ENCODE measurements around the gene RCE1.

The RCE1 gene

GRCh38 chr11:66870616-66871520 lies 27.6 kb downstream of the RCE1 start:
- no peak for DNase-seq

GRCh38 chr11:66871521-66871901 lies 28.3 kb downstream of the RCE1 start:
- no peak for DNase-seq

- DNase-seq = no peak
Measured at GRCh38 chr11:66874232-66874631, 31.0 kb downstream of the RCE1 start.

- DNase-seq = no peak
Measured at GRCh38 chr11:66875378-66875777, 32.1 kb downstream of the RCE1 start.

GRCh38 chr11:66877588-66878385 lies 34.5 kb downstream of the RCE1 start:
- no peak for DNase-seq

- no peak for DNase-seq
Measured at GRCh38 chr11:66878474-66878873, 35.2 kb downstream of the RCE1 start.

GRCh38 chr11:66879000-66879399 lies 35.8 kb downstream of the RCE1 start:
- DNase-seq = no peak

GRCh38 chr11:66879583-66879982 lies 36.3 kb downstream of the RCE1 start:
- DNase-seq = no peak

GRCh38 chr11:66879999-66880398 lies 36.8 kb downstream of the RCE1 start:
- no peak for DNase-seq

- no peak for DNase-seq
Measured at GRCh38 chr11:66880496-66881450, 37.5 kb downstream of the RCE1 start.

- no peak for DNase-seq
Measured at GRCh38 chr11:66881451-66881835, 38.2 kb downstream of the RCE1 start.

- DNase-seq = no peak
Measured at GRCh38 chr11:66881927-66882452, 38.7 kb downstream of the RCE1 start.

GRCh38 chr11:66882561-66883015 lies 39.3 kb downstream of the RCE1 start:
- no peak for DNase-seq

GRCh38 chr11:66883016-66883965 lies 40.0 kb downstream of the RCE1 start:
- DNase-seq = peak; percentile 65

GRCh38 chr11:66884443-66884842 lies 41.2 kb downstream of the RCE1 start:
- no peak for DNase-seq

- no peak for DNase-seq
Measured at GRCh38 chr11:66885469-66885868, 42.2 kb downstream of the RCE1 start.

- DNase-seq = no peak
Measured at GRCh38 chr11:66885950-66886440, 42.8 kb downstream of the RCE1 start.

- DNase-seq = no peak
Measured at GRCh38 chr11:66886671-66887221, 43.5 kb downstream of the RCE1 start.

GRCh38 chr11:66887526-66887925 lies 44.3 kb downstream of the RCE1 start:
- no peak for DNase-seq

GRCh38 chr11:66888282-66888681 lies 45.0 kb downstream of the RCE1 start:
- DNase-seq = no peak

GRCh38 chr11:66889960-66890359 lies 46.7 kb downstream of the RCE1 start:
- DNase-seq = no peak

Measured in activated naive CD4-positive, alpha-beta T cell treated with anti-CD3 and anti-CD28 coated beads, Interleukin-2, amount 50 U/mL, for 16 hours (primary cell).